Fibroblast of pulmonary artery (primary cell): ENCODE measurements around the gene MEGF6.

Experiments
- DNase-seq: peaks from one replicate; pipeline ENCODE4 v3.0.0-alpha.2; 2010; ENCODE audit warnings: low read depth
- H3K4me3 ChIP-seq: replicated peaks from 2 replicates; pipeline ENCODE4 v1.5.1; 2011; ENCODE audit warnings: low read depth, mild to moderate bottlenecking, control low read depth, low read length, moderate library complexity
- CTCF ChIP-seq: IDR thresholded peaks from 2 replicates; pipeline ENCODE4 v1.5.1; 2011; ENCODE audit warnings: mild to moderate bottlenecking, control low read depth, low read length, inconsistent platforms; ENCODE audit errors: missing control alignments

Gene MEGF6

GRCh38 chr1:3441410-3441847, 169.9 kb downstream of the MEGF6 start:
- no peak for DNase-seq
- TF ChIP-seq CTCF = no peak
- no peak overlapping the region for H3K4me3 ChIP-seq

GRCh38 chr1:3440711-3441409, 170.4 kb downstream of the MEGF6 start:
- H3K4me3 ChIP-seq = no peak overlapping the region
- no peak for DNase-seq
- TF ChIP-seq CTCF = no peak

- no peak for TF ChIP-seq CTCF
- no peak overlapping the region for H3K4me3 ChIP-seq
- DNase-seq = no peak
Measured at GRCh38 chr1:3440300-3440681, 171.0 kb downstream of the MEGF6 start.
